SU-DHL-6 (cell line): Measurements from ENCODE around the gene ASTN2.

ENCODE experiments used
- EZH2phosphoT487 ChIP-seq: fragments of 200-600 bp; sonication (generic), shearing (Covaris generic); conservative IDR thresholded peaks from 2 replicates; pipeline ENCODE4 v1.6.1; 2018; ENCODE audit warnings: mild to moderate bottlenecking, antibody characterized with exemption, low read length, moderate library complexity, mixed read lengths
- TF ChIP-seq, protein P1 (sequence below): fragments of 200-600 bp; sonication (generic); IDR thresholded peaks from one replicate; pipeline ENCODE4 v1.5.1; 2017; ENCODE audit warnings: antibody characterized with exemption, mild to moderate bottlenecking, low read length, moderate library complexity; ENCODE audit not compliant: insufficient read depth, poor library complexity, severe bottlenecking

DNA sequence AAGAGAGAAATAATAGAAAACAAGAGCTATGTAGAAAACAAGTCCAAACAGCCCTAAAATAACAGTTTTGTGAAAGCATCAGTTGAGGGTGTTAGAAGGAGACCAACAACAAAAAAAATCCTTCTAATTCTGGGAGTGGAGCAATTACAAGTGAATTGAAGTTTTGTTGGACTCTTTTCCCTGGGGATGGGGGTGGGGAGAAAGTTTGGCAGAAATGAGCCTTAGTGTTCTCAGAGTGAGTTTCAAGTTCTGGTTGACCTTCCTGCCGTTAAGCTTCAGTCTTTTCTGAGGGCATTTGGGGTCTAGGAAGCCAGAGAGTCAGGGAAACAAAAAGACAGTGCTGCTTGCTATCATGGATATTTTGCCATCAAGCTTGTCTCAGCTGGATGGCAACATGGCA, 834.0 kb downstream of the ASTN2 start:
- TF ChIP-seq, protein P1, sequence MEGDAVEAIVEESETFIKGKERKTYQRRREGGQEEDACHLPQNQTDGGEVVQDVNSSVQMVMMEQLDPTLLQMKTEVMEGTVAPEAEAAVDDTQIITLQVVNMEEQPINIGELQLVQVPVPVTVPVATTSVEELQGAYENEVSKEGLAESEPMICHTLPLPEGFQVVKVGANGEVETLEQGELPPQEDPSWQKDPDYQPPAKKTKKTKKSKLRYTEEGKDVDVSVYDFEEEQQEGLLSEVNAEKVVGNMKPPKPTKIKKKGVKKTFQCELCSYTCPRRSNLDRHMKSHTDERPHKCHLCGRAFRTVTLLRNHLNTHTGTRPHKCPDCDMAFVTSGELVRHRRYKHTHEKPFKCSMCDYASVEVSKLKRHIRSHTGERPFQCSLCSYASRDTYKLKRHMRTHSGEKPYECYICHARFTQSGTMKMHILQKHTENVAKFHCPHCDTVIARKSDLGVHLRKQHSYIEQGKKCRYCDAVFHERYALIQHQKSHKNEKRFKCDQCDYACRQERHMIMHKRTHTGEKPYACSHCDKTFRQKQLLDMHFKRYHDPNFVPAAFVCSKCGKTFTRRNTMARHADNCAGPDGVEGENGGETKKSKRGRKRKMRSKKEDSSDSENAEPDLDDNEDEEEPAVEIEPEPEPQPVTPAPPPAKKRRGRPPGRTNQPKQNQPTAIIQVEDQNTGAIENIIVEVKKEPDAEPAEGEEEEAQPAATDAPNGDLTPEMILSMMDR: no peak
- no peak for TF ChIP-seq EZH2phosphoT487
